Measurements from ENCODE around the gene VEZF1.
"Not testable (repeated sequence)": the region's sequence is repeated elsewhere in the genome, so short reads cannot be mapped to it uniquely, and the experiment has no call there.

The VEZF1 gene

DNA sequence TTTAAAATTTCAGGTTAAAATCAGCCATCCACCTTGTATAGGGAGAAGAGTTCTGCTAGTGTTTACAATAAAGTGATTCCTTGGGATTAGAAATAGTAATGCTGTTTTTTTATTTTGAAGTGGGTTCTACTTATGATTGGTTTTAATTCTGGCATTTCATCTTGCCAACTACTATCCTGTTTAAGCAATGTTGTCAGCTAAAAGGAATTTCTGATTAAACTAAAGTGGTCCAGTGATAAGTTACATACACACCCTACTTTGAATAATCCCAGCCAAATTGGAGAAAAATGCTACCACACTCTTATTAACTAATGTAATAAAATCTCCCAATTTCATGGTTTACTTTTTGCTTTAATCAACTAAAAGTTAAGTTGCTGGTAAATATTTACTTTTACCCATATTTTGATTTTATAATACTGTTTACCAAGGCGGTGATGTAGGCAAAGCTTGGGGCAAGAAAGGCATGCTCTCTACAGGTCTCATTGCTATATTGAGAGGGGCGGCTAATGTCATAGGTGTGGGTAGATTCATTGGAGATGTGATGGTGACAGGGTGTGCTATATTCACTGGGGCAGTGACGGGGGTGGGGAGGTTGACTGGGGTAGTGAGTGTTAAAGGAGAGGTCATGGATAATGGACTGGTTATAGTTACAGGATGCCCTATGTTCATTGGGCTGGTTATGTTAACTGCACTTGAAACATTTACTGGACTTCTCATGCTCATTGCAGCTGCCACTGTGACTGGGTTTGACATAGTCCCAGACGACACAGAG is 13.8 kb downstream of the VEZF1 start:
- not testable (repeated sequence) for DNase-seq (ENCODE audit: low spot score)

DNA sequence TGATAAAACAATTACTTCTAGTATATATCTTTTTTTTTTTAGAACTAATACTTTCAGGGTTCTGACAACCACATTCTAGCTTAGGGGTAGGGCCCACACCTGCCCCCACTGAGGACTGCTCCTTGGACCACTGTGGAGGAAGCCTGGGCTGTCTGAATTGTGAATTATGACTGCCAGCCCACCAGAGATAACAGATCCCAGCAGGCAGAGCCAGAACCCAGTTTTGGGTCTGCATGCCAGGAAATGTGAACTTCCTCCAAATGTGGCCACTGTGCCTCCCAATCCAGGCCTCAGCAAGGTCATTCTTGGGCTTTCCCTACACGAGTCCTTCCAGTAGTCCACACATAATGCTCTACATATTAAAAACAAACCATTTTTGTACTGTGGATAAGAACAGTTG is 15.9 kb downstream of the VEZF1 start:
- DNase-seq (ENCODE audit: low spot score): no peak

DNA sequence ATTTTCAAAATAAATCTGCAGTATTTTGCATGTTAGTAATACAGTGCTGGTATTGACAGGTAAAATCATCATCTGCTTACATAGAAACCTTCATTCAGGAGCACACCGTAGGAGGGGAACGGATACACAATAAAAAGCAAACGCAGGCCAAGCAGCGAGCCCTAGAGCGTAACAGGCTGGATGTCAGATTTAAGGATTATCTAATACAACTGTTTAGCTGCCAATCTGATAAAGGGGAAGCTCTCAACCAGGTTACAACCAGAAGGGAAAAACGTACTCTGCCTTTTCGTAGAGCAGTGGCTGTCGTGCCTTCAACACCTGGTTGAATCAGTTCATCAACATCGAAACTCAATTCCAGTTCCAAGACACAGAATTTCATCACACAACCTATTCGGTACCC is 16.5 kb downstream of the VEZF1 start:
- no peak for DNase-seq (ENCODE audit: low spot score)

DNA sequence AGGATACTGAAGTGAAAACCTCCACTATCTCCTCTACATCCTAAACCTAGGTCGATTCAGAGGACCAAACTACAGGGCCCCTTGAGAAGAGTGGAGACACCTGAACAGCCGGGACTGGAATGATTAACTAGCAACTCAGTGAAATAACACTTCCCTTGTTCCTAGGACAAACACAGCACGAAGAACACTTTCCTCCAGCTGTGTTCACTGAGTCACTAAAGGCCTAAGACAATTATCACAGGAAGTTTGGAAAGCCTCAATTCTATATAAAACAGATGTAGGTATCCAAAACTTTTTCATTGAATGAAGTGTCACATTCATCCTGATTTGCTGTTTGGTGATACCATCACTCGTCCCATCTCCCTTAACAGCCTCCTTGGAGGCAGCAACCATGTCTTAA is 17.3 kb downstream of the VEZF1 start:
- no peak for DNase-seq (ENCODE audit: low spot score)

DNA sequence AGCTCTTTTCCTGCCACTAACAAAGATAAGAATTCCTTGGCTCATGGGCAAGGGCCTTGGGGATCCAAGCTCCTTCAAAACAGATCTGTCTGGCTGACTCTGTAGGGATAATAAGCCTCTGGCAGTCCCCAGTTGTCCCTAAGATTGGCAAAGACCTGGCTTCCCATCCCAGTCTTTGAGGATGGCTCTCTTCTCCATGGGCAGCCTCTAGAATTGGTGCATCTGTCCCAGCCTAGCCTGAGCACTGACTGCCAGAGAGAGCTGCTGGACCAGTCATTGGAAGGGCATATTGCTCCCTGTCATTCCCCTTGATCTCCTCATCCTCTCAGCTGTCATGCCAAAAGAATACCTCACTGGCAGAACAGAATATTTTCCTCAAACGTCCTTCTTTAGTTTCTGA is 19.6 kb downstream of the VEZF1 start:
- DNase-seq (ENCODE audit: low spot score): no peak

DNA sequence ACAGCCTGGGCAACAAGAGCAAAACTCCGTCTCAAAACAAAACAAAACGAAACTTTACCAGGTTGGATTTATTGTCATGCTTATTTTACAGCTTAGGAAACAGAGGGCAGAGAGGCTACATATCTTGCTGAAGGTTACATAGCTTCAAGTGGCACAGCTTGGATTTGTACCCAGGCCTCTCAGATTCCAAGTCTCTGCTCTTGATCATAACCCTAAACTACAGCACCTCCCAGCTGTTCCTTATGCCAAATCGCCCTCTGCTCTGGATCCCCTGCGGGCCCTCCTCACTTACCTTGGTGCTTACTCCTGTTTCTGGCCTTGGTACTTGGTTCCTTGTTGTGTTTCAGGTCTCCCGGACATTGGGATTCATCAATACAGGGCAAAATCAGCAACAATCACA is 21.2 kb downstream of the VEZF1 start:
- DNase-seq (ENCODE audit: low spot score): no peak

DNA sequence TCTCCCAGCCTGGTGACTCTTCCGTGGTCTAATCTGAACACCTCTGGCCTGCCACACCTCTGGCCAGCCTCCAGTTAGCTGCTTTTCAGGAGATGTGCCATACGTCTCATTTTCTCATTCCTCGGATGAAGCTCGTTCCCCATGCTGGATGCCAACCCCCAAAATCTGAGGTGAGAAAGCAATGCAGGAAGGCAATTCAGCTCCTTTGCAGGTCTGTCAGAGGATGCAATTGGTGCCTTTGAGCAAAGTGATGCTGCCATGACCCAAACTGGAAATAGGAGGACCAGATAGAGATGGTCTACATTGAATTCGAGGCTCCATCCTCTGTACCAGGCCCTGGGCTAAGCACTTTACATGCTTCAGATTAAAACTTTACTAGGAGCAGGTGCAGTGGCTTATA is 21.8 kb downstream of the VEZF1 start:
- no peak for DNase-seq (ENCODE audit: low spot score)

DNA sequence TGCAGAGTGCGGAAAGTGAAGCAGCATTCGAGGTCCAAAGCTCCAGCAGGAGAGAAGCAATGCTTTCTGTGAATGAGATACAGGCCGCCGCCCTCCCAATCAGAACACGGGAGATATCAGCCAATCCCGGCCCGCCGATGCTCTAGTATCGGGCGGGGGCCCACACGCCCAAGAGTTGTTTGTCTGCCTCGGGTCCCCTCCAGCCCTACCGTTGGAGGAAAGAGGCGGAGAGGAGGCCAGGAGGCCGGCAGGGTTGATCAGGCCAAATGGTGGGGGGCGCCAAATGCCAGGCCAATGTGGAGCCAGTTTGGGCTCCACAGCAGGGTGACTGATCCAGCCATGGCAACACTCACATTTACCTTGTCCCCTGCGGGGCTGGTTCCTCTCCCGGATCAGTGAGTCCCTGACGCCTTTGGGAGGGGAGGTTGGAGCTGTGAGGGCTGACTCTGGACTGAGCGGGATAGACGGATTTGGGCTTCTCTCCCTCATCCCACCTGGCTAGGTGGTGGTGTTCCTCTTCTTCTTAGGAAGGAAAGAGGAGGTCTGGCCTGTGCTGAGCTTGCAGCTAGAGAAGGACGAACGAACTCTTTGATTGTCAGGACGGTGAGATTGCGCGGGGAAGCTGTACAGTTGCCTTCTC is 22.4 kb downstream of the VEZF1 start:
- no peak for DNase-seq (ENCODE audit: low spot score)

DNA sequence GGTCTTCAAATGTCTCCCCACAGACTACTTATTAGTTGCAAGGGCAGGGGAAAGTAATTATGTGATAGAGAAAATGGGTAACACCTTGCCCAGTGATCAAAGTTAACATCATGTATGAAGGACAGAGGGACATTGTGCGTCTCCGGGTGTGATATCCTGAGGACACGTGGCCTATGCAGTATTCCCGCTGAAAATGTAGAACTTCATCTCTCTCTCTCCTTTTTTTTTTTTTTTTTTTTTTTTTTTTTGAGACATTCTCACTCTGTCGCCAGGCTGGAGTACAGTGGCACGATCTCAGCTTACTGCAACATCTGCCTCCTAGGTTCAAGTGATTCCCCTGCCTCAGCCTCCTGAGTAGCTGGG is 24.9 kb downstream of the VEZF1 start:
- DNase-seq (ENCODE audit: low spot score): no peak

DNA sequence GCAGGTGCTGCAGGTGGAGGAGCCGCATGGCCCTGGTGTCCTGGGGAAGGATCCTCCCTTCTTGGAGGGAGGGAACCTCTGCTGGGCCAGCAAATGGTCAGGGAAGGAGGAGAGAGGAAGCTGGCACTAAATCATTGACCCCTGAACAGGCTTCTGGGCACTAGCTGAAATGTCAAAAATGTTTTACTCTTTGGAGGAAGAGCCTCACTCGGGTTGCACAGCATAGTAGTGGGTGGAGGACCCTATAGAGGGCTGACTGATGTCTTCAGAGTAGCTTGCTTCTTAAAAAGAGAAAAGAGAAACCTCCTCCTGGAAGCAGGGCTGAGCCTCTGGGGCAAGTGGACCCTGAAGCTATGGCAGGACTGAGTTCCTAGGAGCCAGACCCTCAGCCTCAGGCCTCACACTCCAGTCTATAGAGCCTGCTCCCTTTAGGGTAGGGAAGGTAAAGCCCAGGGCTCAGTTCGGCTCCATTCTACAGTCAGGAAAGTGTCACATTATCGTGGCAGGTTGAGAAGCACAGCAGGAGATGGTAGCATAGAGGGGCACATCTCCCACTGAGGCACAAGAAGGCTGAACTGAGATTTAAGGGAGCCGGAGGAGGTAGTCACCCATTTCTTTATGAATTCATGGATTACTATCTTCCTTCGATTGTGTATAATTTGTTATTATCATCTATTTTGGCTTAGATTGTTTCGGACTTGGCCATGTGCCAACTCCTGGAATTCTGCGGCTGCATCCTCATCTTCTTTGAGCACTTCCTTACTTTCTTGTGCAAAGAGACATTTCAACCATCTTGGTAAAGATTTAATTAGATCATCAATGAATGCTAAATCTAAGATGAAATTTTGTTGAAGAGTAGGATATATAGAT is 25.5 kb downstream of the VEZF1 start:
- no peak for DNase-seq (ENCODE audit: low spot score)

DNA sequence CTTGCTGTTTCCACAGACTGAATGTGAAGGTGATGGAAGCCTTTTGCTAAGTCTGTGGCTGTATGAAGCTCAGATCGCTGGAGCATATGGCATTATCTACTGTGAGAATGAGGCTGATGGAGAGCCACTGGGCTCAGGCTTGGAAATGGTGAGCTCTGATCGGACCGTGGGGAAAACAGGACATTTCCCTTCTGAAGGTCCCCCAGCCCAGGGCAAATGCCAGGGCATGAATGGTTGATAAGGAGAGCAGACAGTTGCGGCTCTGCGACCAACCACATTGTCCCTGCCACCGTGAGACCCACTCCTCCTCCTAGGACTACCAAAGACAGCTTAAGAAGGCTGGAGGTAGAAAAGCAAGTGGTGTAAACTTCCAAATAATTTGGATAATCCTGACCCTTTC is 28.1 kb downstream of the VEZF1 start:
- DNase-seq (ENCODE audit: low spot score): no peak

DNA sequence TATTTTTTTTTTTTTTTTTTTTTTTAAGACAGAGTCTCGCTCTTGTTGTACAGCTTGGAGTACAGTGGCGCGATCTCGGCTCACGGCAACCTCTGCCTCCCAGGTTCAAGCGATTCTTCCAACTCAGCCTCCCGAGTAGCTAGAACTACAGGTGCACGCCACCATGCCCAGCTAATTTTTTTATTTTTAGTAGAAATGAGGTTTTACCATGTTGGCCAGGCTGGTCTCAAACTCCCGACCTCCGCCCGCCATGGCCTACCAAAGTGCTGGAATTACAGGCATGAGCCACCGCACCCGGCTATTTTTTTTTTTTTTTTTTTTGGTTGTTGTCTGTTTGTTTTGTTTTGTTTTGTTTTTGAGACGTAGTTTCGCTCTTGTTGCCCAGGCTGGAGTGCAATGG is 29.7 kb downstream of the VEZF1 start:
- not testable (repeated sequence) for DNase-seq (ENCODE audit: low spot score)

DNA sequence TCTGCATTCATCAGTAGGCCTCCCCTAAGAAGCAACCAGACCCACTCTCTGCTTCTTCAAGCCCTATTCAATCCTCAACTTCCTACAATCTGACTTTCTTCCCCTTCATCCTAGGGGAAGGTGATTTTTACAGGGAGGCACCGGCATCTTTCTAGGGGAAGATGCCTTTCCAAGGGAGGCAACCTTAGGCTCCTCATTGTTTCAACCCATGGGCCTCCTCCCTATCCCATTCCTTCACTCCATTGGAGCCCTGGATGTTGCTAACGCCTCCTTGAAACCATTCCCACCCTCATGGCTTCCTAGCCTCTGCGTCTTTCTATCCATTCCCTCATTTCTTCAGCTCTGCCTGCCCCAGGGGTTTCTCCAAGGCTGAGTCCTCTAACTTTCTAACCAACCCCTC is 30.2 kb downstream of the VEZF1 start:
- no peak for DNase-seq (ENCODE audit: low spot score)

DNA sequence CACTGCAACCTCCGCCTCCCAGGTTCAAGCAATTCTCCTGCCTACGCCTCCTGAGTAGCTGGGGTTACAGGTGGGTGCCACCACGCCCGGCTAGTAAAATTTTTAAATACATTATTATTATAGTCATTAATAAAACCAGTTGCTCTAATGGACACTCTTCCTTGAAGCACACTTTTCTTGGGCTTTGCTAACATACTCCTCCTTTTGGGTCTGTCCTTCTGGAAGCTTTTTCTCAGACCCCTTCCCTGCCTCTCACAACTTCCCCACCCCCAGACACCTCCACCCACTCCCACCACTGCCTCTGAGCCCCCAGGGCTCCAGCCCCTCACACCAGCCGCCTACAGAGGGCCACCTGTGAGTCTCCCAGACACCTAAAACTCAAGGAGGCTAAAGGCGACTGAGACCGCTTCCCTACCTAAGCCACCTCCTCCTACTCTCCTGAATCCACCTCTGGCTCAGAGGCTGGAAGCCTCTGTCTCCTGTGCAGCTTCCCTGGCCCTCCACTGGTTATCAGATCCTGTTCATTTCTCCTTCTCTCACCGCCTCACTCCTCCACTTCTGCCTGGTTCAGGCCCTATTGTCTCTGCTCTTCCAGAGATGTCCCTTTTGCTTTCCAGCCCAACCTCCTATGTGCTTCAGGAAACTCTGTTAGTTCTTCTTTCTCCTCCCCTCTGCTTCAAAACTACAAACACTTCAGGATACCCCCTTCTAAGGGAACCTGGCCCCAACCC is 30.8 kb downstream of the VEZF1 start:
- DNase-seq (ENCODE audit: low spot score): no peak

DNA sequence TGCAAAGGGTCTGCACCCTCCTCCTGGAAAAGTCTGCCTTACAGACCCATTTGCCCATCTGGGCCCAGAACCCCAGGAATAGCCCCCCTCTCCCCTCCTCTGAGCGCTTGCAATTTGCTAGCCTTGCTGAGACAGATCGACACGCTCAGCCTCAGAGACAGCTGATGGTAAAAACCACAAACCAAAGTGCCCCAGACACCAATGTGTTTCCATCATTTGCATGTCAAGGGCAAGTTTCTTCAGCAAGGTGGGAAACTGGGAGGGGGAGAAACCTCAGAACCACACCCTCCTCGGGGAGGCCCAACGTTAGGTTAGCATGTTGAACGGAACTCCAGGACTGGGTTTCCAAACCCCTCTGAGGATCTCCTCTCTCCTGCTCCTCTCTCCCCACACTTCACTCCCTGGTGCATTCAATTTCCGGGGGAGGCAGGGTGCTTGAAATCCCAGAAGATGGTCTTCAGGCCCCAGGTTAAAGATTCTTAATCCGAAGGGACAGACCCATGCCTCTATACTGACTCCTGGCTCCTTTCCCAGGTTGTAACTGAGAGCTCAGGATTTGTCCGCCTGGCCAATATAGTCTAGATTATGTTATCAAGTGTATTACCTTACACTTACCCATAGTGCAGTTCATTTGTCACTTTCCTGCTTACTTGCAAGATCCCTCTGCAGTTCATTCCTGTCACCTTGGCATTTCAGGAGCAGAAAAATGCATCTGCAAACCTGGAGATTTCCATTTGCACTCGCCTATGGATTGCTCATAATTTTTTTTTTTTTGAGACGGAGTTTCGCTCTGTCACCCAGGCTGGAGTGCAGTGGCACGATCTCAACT is 31.5 kb downstream of the VEZF1 start:
- DNase-seq (ENCODE audit: low spot score): peak; percentile 50

DNA sequence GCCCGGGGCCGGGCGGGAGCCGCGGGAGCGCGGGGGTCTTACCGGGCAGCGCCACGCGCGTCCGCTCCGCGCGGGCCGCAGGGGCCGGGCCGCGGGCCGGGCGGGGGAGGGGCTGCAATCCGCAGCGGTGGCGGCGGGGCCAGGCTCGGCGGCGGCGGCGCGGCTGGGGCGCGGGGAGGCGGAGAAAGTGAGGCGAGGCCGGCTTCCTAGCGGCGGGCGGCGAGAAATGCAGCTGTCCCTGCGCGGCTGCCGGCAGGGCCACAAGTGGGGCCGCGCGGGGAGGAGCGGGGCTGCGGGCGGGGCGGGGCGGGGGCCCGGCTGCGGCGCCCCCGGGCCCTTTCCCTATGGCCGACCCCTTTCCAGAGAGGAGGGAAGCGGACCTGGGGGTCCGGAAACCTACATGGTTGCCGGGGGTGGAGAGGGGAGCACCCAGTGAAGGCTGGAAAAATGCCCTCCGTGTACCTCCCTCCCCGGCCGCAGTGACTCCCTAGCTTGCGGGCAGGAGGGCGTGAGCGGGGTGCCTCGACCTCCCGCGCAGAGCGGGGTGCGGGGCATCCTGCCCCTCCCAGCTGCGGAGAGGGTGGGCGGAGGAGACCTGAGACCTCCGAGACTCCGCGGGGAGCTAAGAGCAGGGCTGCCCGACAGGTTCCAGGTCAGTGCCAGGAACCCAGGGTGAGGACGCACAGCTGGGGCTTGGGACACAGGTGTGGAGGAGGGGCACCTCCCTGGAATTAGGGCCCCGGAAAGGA is 32.7 kb downstream of the VEZF1 start, which contains the start of gene CUEDC1:
Gene CUEDC1, minus strand, starts transcription at position 230 of the 749 bp plus-strand sequence. CDS start 69,848 bp downstream, outside the sequence.
- DNase-seq (ENCODE audit: low spot score): peak; percentile 60

DNA sequence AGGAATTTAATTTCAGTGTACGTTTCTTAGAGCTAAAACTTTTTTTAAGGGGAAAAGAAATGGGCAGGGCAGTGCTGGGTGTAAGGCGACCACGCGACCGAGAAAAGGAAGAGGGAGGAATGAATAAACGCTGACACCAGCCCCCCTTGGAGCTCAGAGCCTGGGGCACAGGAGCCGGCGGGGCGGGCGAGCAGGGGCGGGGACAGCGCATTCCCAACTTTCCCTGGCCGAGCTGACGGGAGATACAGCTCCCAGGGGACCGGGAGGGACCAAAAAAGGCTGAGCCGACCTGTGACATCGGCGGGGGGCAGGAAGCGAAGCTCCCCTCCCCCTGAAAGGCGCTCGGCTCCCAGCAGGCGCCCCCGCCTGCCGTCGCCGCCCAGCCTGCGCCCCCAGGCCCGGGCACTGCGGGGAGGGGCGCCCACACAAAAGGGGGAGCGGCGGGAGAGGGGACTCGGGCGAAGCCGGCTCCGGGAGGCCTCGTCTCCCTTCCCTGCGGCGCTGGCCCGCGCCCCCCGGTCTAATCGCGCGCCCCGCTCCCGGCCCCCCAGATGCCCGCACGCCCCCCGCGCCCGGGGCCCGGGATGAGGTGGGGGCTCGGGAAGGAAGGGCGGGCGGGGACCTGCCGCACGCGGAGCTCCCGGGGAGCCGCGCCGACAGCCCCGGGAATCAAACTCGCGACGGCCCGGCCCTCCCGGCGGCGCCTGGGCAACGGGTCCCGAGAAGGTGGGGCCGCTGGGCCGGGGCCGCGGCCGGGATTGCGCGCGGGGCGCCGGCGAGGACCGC is 33.5 kb downstream of the VEZF1 start:
- no peak for DNase-seq (ENCODE audit: low spot score)

DNA sequence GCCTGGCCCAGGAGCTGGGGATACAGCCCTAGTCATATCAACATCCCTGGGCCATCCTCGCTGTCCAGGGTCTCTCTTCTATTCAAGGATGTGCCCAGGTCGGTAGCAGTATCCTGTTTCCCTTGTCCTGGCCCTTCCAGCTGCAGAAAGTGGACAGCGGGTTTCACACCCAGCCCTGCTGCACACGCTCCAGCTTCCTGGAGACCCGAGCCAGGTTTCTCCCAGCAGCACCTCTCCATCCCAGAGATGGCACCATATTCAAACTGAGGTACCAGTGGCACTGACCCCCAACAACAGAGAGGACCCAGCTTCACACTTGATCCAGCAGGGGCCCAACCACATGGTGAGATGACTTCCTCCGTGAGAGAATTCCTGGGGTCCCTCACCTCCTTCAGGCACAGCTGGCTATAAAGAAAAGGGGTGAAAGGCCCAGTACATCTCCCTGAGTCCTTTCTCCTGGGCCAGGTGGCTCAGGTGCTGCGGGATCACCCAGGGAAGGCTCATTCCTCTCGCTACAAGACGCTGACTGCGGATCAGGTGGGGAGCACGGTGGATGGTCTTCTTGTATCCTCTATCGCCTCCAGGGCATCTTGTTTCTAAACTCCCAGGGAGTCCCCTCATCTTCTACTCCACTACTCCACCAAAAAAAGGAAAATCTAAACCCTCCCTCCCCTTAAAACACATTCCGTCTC is 34.2 kb downstream of the VEZF1 start:
- no peak for DNase-seq (ENCODE audit: low spot score)

DNA sequence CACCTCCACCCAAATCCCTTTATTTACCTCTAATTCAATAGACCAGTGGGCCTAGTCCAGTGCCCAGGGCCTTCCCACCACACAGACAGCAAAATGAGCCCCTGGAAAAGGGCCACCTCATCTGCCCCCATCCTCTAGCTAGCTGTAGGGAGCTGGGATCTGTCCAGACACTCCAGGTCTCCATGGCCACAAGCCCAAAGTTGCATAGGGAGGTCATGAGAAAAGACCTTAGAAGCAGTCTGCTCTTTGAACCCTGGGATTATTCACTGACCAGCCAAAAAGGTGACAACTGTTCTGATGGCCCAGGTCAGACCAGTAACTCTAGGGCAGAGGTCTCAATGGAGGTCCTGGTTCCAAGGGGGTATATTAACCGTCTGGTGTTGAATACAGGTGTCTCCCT is 34.8 kb downstream of the VEZF1 start:
- DNase-seq (ENCODE audit: low spot score): no peak
